Measurements from ENCODE around the gene RELCH. TPM values are rescaled to one million over a fixed set of nuclear protein-coding genes. Genes with fewer than 3 reads are reported as not detected.

The RELCH gene
- total RNA-seq, 1 donor from 2014 or later: 32.6 TPM

- Mint-ChIP-seq H3K27me3 (ENCODE audit: insufficient read depth) (no peaks in the 10 kb centered on the region), H3K36me3 (ENCODE audit: low read depth) (peaks cover 20% of the 10 kb centered on the region), H3K9me3 (no peaks in the 10 kb centered on the region), H3K27ac (peak overlapping the region; percentile 49), H3K4me1 (ENCODE audit: low read depth) (peaks cover 59% of the 10 kb centered on the region), H3K4me3 (no peak overlapping the region)
- intact Hi-C loops (cut with micrococcal nuclease): no loop called here
- no peak for DNase-seq (ENCODE audit: low spot score)
These were observed 144.7 kb downstream of the RELCH start for GRCh38 chr18:62331581-62332356.

- H3K27ac Mint-ChIP-seq: no peak overlapping the region
These were observed 145.4 kb downstream of the RELCH start for GRCh38 chr18:62332431-62332830.

GRCh38 chr18:62332964-62333695 lies 146.1 kb downstream of the RELCH start:
- intact Hi-C loops (cut with micrococcal nuclease): no loop called here
- no peak for DNase-seq (ENCODE audit: low spot score)
- Mint-ChIP-seq H3K4me1 (ENCODE audit: low read depth) (peaks cover 54% of the 10 kb centered on the region), H3K27me3 (ENCODE audit: insufficient read depth) (no peaks in the 10 kb centered on the region), H3K36me3 (ENCODE audit: low read depth) (peaks cover 20% of the 10 kb centered on the region), H3K9me3 (no peaks in the 10 kb centered on the region), H3K27ac (peak overlapping the region; percentile 16), H3K4me3 (no peak overlapping the region)

More at GRCh38 chr18:62332431-62332830, 145.4 kb downstream of the RELCH start:
- peaks cover 20% of the 10 kb centered on the region for H3K36me3 Mint-ChIP-seq (ENCODE audit: low read depth)
- no peak for DNase-seq (ENCODE audit: low spot score)
- no peaks in the 10 kb centered on the region for H3K9me3 Mint-ChIP-seq
- H3K27me3 Mint-ChIP-seq (ENCODE audit: insufficient read depth): no peaks in the 10 kb centered on the region
- no peak overlapping the region for H3K4me3 Mint-ChIP-seq
- intact Hi-C loops (cut with micrococcal nuclease): no loop called here
- H3K4me1 Mint-ChIP-seq (ENCODE audit: low read depth): peaks cover 54% of the 10 kb centered on the region

- no peak for DNase-seq (ENCODE audit: low spot score)
These were observed 147.1 kb downstream of the RELCH start for GRCh38 chr18:62334120-62334519.

GRCh38 chr18:62335494-62335893 lies 148.4 kb downstream of the RELCH start:
- no peak for DNase-seq (ENCODE audit: low spot score)
- intact Hi-C loops (cut with micrococcal nuclease): no loop called here
- Mint-ChIP-seq H3K9me3 (no peaks in the 10 kb centered on the region), H3K4me3 (no peak overlapping the region), H3K4me1 (ENCODE audit: low read depth) (peaks cover 49% of the 10 kb centered on the region), H3K27ac (no peak overlapping the region), H3K36me3 (ENCODE audit: low read depth) (peaks cover 27% of the 10 kb centered on the region), H3K27me3 (ENCODE audit: insufficient read depth) (no peaks in the 10 kb centered on the region)

More at GRCh38 chr18:62334120-62334519, 147.1 kb downstream of the RELCH start:
- no peak overlapping the region for H3K4me3 Mint-ChIP-seq
- H3K27ac Mint-ChIP-seq: no peak overlapping the region
- peaks cover 54% of the 10 kb centered on the region for H3K4me1 Mint-ChIP-seq (ENCODE audit: low read depth)
- intact Hi-C loops (cut with micrococcal nuclease): no loop called here
- H3K9me3 Mint-ChIP-seq: no peaks in the 10 kb centered on the region
- H3K36me3 Mint-ChIP-seq (ENCODE audit: low read depth): peaks cover 20% of the 10 kb centered on the region
- no peaks in the 10 kb centered on the region for H3K27me3 Mint-ChIP-seq (ENCODE audit: insufficient read depth)

GRCh38 chr18:62336618-62337017 lies 149.6 kb downstream of the RELCH start:
- Mint-ChIP-seq H3K4me1 (ENCODE audit: low read depth) (peaks cover 41% of the 10 kb centered on the region), H3K9me3 (no peaks in the 10 kb centered on the region), H3K36me3 (ENCODE audit: low read depth) (peaks cover 26% of the 10 kb centered on the region), H3K27me3 (ENCODE audit: insufficient read depth) (no peaks in the 10 kb centered on the region), H3K4me3 (no peak overlapping the region), H3K27ac (no peak overlapping the region)
- intact Hi-C loops (cut with micrococcal nuclease): no loop called here
- DNase-seq (ENCODE audit: low spot score): no peak

GRCh38 chr18:62337336-62337735 lies 150.3 kb downstream of the RELCH start:
- intact Hi-C loops (cut with micrococcal nuclease): no loop called here
- Mint-ChIP-seq H3K36me3 (ENCODE audit: low read depth) (peaks cover 24% of the 10 kb centered on the region), H3K4me1 (ENCODE audit: low read depth) (peaks cover 34% of the 10 kb centered on the region), H3K9me3 (no peaks in the 10 kb centered on the region), H3K4me3 (no peak overlapping the region), H3K27me3 (ENCODE audit: insufficient read depth) (no peaks in the 10 kb centered on the region), H3K27ac (no peak overlapping the region)
- DNase-seq (ENCODE audit: low spot score): no peak

GRCh38 chr18:62338446-62339105 lies 151.5 kb downstream of the RELCH start:
- Mint-ChIP-seq H3K36me3 (ENCODE audit: low read depth) (peaks cover 20% of the 10 kb centered on the region), H3K27ac (peak overlapping the region; percentile 89), H3K4me1 (ENCODE audit: low read depth) (peaks cover 40% of the 10 kb centered on the region), H3K9me3 (no peaks in the 10 kb centered on the region), H3K27me3 (ENCODE audit: insufficient read depth) (no peaks in the 10 kb centered on the region), H3K4me3 (peak overlapping the region; percentile 23)
- no peak for DNase-seq (ENCODE audit: low spot score)
- intact Hi-C loops (cut with micrococcal nuclease): loop anchor here (1.0 to 2.0 kb wide), 3 partner anchors 9 to 26 kb away; partner anchors contain the start of gene TNFRSF11A

GRCh38 chr18:62339106-62339988 lies 152.3 kb downstream of the RELCH start:
- Mint-ChIP-seq H3K4me3 (peak overlapping the region; percentile 69), H3K27me3 (ENCODE audit: insufficient read depth) (no peaks in the 10 kb centered on the region), H3K9me3 (no peaks in the 10 kb centered on the region), H3K4me1 (ENCODE audit: low read depth) (peaks cover 43% of the 10 kb centered on the region), H3K27ac (peak overlapping the region; percentile 89), H3K36me3 (ENCODE audit: low read depth) (peaks cover 20% of the 10 kb centered on the region)
- no peak for DNase-seq (ENCODE audit: low spot score)
- intact Hi-C loops (cut with micrococcal nuclease): loop anchor here (1.0 to 2.0 kb wide), 3 partner anchors 10 to 25 kb away; partner anchors contain the start of gene TNFRSF11A

GRCh38 chr18:62340996-62341395 lies 153.9 kb downstream of the RELCH start:
- Mint-ChIP-seq H3K36me3 (ENCODE audit: low read depth) (peaks cover 17% of the 10 kb centered on the region), H3K27ac (no peak overlapping the region), H3K9me3 (no peaks in the 10 kb centered on the region), H3K4me1 (ENCODE audit: low read depth) (peaks cover 49% of the 10 kb centered on the region), H3K27me3 (ENCODE audit: insufficient read depth) (peaks cover 2% of the 10 kb centered on the region), H3K4me3 (no peak overlapping the region)
- intact Hi-C loops (cut with micrococcal nuclease): loop anchor here (5.0 kb wide), 1 partner anchor 381 kb away; no protein-coding TSS in a partner anchor
- no peak for DNase-seq (ENCODE audit: low spot score)

- intact Hi-C loops (cut with micrococcal nuclease): loop anchor here (5.0 kb wide), 1 partner anchor 381 kb away; no protein-coding TSS in a partner anchor
- Mint-ChIP-seq H3K36me3 (ENCODE audit: low read depth) (peaks cover 17% of the 10 kb centered on the region), H3K9me3 (no peaks in the 10 kb centered on the region), H3K27ac (no peak overlapping the region), H3K27me3 (ENCODE audit: insufficient read depth) (peaks cover 2% of the 10 kb centered on the region), H3K4me3 (no peak overlapping the region), H3K4me1 (ENCODE audit: low read depth) (peaks cover 54% of the 10 kb centered on the region)
- no peak for DNase-seq (ENCODE audit: low spot score)
These were observed 154.4 kb downstream of the RELCH start for GRCh38 chr18:62341473-62341872.

GRCh38 chr18:62342884-62343283 lies 155.8 kb downstream of the RELCH start:
- peaks cover 2% of the 10 kb centered on the region for H3K27me3 Mint-ChIP-seq (ENCODE audit: insufficient read depth)
- peaks cover 58% of the 10 kb centered on the region for H3K4me1 Mint-ChIP-seq (ENCODE audit: low read depth)
- peak overlapping the region; percentile 10 for H3K27ac Mint-ChIP-seq
- no peaks in the 10 kb centered on the region for H3K9me3 Mint-ChIP-seq
- intact Hi-C loops (cut with micrococcal nuclease): loop anchor here (5.0 kb wide), 1 partner anchor 379 kb away; no protein-coding TSS in a partner anchor
- H3K4me3 Mint-ChIP-seq: no peak overlapping the region
- no peak for DNase-seq (ENCODE audit: low spot score)
- peaks cover 18% of the 10 kb centered on the region for H3K36me3 Mint-ChIP-seq (ENCODE audit: low read depth)
